NCI-H510A (cell line): ENCODE results near the gene MPP4.
A peak's percentile ranks its signal among the peaks of the same experiment; 100 is the strongest.
"Not testable (repeated sequence)": the region's sequence is repeated elsewhere in the genome, so short reads cannot be mapped to it uniquely, and the experiment has no call there.

Source experiments
- DNase-seq: peaks from one replicate; lab custom pipeline; 2025; lab: John Stamatoyannopoulos, UW

The MPP4 gene

DNA sequence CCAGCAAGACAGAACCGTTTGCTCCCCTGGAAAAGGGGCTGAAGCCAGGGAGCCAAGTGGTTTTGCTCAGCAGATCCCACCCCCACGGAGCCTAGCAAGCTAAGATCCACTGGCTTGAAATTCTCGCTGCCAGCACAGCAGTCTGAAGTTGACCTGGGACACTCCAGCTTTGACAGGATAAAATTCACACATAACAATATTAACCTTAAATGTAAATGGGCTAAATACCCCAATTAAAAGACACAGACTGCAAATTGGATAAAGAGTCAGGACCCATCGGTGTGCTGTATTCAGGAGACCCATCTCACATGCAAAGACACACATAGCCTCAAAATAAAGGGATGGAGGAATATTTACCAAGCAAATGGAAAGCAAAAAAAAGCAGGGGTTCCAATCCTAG is 27.2 kb downstream of the MPP4 start:
- DNase-seq, result not testable (repeated sequence)

DNA sequence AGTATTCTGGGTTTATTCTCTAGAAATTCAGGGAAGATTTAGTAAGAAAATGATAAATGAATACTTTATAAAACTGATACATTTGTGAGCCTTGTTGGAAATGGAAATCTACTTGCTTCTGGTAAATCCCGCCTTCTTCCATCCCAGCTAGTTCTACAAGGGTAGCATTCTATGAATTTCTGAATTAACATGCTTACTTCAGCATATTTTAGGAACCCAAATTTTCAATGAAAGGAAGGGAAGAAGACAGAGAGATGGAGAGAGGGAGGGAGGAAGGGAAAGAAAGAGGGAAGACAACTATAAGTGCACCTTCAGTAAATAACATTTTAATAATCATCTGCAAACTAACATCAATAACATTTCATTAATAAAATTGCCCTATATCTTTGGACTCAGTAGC is 28.6 kb downstream of the MPP4 start:
- DNase-seq, result no peak

DNA sequence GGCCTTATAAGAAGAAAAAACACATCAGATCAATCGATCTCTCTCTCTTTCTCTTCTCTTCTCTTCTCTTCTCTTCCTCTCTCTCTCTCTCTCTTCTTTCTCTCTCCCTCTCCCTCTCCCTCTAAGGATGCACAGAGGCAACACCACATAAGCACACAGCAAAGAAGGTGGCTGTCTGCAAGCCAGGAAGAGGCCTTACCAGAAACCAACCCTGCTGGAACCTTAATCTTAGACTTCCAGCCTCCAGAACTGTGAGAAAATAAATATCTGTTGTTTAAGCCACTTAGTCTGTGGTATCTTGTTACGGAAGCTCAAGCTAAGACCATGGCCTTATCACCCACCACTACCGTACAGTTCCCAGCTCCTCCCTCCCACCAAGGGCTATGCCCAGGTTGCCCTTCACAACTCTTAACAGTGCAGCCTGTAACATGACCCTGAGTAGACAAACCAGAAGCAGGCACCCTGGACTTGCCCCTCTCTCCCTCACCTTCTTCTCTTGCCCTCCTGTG is 30.0 kb downstream of the MPP4 start:
- DNase-seq, result peak; percentile 23

DNA sequence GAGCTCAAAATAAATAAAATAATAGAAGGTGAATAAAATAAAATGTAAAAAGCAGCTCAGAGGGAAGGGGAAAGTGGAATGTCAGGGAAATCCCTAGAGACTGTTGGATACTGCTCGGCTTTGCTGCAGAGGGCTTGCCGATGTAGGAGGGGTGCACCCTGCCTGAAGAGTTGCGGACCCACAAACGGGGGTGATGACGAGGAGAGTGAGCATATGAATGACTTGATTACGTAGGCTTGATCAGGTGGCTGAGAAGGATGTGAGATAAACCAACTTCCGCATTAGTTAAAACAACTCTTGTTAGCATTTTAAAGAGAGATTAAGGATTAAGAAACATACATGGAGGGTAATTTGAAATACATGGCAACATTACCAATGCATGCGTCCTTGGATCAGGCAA is 34.1 kb downstream of the MPP4 start:
- DNase-seq, result no peak

DNA sequence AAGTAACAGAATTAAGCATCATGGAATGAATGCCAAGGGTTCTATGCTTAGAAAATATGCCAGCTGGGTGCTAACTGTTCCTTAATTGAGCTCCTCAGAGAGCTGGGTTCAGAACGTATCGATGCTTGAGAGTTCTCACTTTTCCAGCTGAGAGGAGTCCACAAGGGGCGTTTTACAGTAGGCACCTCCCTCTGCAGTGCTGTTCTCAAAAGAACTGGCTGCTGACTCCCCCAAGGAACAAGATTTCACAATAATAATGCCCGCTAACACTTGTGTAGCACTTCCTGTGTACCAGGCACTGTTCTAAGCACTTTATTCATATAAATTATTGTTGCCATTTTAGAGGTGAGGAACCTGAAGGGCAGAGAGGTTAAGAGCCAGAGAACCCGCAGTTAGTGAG is 37.1 kb downstream of the MPP4 start:
- DNase-seq, result no peak

DNA sequence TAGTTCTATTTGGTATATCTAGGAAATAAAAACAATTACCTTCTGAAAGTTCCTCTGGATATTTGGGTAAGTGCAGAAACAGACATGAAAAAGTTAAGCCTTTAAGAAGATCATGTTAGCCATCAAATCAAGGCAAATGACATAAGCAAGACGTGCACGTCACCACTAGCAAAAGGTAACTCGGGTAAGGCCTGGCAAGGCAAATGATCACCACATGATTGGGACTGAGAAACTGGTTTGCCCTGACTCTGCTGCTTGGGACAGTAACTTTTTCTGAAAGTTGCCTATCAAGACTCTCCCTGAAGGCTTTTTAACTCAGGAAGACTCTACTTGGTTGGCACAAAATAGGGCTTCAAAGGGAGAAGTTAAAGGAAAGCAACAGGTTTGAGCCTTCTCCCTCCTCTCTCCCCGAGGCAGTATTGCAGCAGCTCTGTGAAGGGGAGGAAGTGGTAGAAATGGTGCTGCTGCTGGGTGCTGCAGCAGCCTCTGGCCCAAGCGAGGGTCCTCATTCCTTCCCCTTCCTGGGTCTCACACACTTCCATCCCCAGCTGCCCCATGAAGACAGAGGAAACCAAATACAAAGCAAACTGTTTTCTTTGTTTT is 38.0 kb downstream of the MPP4 start:
- DNase-seq, result no peak

DNA sequence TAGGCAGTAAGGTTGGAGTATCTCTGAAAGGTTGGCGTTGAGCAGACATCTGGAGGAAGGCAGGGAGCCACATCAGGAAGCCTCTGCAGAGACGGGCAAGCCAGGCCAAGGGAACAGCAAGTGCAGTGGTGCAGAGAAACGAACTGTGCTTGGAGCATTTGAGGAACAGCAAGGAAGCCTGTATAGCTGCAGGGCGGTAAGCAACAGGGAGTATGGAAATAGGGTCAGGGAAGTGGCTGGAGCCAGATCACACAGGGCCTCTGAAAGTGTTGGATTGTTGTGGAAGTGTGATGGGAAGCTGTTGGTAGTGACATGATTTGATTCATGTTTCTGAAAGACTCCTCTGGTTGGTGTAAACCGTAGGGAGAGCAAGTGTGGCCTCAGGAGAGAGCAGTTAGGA is 41.7 kb downstream of the MPP4 start:
- no peak for DNase-seq

DNA sequence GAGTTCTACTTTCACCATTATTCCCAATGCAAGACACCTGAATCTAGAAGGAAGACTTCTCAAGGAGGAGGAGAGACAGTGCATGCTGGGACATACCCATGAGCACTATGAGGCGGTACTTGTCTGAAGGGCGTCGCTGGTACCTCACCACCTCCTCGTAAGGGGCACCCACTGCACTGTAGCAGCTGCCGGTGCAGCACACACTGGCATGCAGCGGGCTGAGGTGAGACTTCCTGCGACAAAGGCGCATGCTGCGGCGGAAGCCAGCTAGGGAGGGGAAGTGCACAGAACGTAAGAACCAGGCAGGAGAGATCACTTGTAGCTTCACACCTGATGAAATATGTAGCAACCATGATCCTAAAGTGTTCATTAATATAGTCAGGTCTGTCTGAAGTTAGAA is 42.3 kb downstream of the MPP4 start:
- no peak for DNase-seq

DNA sequence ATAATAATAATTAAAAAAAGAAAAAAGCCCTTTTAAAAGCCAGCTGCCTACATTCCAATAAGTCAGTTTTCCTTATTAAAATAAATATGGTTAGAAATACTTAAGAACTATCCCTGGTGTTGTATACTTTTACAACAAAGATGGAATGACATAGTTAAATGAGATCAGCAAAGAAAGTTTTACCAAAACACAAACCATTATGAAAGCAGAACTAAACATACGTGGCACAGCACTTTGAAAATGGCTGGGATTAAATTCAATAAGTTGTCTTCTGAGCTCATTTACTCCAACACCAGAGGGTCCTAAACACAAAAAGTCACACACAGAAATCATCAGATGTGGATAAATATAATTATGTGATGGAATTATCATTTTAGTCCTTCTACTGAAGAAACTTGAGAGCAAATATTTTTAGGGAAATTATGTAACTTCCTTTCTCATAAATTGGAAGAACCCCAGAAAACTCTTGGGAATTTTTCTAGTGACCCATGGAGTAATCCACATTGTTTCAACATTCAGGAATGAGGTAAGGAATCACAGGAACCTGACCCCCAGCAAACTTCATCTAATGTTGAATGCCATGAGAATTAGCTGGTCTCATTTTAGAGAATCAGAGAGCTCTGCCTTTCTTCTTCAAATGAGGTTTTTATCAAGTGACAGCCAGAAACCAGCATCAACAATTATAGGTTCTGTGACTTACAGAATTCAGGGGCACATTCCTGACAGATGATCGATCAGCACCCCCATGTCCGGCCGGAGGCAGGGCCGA is 43.6 kb downstream of the MPP4 start:
- DNase-seq, result no peak

DNA sequence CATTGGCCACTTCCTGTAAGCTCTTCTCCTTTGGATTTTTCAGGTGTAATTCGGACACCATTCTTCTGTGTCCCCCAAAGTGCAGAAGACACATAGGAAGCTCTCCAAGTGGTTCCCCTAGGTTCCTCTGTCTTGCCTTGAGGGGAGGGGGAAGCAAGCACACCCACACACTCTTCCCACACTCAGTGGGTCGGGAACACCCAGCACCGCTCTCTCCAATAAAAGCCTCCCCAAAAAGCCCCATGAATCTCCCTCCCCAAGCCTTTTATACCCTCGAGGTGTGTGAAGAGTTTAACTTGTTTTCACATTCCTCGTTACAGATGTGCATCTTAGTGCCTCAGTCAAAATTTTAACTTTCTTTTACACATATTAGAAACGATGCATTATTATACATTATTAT is 45.2 kb downstream of the MPP4 start:
- no peak for DNase-seq

DNA sequence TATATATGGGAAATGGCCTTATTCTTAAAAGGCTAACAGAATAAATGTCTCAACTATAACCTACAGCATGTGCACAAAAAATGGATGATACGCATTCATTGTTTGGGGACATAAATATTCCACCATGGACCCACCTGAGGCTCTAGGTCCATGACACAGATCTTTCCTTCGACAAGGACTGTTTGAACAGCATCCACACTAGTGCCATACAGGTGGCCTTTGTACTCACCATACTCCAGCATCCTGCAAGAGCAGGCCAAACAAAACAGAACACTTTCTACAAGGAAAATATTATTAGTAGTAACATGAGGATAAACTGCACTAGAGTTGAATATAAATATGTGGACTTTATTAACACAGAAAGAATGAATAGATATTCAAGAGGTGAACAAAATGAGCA is 49.0 kb downstream of the MPP4 start:
- no peak for DNase-seq

DNA sequence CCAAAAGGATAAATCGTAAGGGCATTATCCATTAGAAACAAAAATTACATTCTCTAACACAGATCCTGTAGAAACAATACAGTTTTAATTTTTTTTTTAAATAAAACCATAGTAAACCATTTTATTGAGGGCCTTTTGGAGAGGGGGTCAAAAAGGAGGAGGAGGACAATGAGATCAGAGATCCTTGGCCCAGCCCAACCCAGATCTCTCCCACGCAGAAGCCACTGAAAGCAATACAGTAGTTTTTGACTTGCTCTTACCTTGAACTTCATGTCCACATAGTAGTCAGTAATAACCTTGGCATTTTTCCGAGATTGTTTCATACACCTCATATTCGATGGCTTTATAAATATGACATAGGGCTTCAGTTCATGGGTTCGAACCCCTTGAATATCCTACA is 51.0 kb downstream of the MPP4 start:
- no peak for DNase-seq

DNA sequence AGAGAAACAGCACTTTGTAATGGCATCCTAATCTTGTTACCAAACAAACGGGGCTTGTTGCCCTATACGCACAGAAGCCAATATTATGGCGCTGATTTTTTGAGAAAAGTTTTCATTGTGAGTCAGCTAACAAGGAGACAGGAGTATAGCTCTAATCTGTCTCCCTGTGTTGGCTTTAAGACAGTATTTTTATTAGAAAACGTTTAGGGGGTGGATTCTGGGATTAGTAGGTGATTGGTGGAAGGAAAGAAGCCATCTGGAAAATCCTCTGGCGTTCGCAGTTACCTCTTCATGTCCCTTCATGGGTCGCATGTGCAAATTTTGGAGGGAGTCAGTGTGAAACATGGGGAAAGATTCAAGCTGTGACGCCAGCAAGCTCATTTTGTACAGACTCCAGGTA is 54.4 kb downstream of the MPP4 start:
- DNase-seq, result no peak

DNA sequence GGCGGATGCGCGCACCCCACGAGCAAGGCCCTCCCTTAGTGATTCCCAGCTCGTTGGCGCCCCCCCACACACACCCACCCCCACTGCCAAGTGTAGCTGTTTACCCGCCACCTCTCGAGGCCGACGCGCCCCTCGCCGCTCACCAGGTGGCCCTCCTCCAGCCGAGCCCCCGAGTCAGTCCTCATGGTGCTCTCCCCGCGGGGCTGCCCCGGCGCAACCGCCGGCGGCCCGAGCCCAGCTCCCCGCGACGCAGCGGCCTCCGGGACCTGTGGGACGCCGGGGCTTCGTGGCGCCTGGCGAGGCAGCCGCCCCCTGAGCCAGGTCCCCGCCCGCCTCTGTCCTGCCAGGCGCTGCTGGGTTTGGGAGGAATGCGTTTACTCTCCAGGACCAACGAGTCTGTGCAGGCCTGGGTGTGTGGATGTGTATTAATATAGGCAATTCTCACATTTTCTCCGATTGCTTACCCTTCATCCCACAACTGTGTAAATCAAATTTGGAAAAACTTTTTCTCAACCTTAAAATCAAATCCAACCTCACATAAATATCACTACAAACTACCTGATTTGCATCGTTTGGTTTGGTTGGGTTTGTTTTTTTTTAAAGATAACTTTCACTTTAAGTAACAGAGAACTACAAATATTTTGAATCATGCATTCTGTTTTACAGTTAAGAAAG is 55.1 kb downstream of the MPP4 start, which contains the start of gene TMEM237:
TMEM237 (minus strand) TSS at position 288 of the 675 bp plus-strand sequence; CDS start at position 185, 103 bp downstream.
- DNase-seq, result peak; percentile 20

DNA sequence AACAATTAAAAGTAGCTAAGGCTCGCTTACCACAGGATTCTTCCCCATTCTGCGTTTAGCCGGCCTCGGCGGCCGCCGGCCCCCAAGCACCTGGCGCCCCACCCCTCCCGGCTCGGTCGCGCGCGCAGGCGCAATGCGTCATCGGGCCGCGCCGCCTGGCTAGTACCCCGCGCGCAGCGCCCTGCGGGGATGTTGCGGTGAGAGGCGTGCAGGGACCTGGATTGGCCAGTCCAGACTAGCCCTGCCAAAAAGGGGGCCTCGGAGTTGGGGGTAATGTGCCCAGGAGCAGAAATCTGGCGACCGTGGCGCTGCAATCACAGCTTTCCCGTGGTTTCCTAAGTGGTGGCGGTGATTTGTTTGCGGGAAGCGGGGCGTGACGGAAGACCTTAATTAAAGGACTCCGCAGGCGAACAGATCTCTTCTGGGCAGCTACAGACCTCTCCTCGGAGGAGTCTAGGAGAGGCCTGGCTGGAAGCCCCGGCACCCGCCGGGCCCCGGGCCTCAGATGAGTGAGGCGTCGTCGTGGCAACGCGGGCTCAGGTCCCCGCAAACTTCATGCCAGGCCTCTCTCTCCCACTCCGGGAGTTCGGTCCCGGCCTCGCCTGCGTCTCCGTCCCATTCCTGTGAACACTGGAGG is 55.7 kb downstream of the MPP4 start:
- DNase-seq, result peak; percentile 61

DNA sequence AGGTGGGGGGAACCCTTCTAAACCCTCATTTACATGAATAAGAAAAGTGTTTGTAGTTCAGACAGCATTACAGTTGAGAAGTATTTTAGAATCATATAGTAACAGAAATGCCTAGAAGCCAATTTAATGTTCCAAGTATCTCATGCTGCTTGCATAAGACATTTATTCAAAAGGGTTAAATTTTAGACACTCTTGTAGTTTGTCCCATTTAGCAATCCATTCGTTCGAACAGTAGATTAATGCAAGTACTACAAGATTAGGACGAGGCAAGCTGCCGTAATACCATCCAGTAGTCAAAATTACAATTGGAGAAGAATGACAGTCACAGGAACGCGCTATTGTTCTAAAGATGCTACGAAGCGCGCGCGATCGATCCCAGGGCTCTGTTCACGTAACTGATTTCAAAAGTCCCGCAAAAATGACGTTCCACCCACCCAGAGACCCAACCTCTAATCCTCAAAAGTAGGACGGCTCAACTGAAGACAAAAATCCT is 56.3 kb downstream of the MPP4 start:
- peak; percentile 57 for DNase-seq

DNA sequence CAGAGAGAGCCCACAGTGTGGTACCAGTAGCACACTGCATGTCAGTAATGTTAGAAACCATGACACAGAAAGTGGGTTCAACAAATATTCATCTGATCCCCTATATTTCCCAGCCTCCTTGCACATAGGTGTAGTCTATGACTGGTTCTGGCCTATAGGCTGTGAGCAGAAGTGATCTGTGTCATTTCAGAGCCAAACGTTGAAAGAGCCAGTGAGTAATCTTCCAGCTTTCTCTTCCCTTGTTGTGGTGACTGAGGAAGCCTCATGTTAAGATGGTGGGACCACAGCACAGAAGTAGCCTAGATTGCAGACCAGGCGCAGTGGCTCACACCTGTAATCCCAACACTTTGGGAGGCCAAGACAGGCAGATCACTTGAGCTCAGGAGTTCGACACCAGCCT is 59.2 kb downstream of the MPP4 start:
- no peak for DNase-seq

DNA sequence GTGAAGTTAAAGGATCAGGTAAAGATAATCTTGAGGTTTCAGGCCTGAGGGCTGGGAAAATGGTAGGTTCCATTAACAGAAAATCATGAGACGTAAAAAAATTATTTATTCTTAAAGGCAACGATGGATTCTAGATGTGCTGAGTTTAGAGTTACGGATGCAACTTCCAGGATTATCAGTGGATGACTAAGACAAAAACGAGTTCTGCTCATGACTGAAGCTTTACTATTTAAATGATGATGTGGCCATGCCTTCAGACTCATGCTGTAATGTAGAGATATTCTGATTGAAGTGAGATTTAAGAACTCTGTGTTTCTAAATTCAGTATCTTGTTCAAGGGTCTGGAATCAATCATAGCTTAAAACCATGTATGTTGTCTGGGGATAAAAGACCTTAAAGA is 60.1 kb downstream of the MPP4 start:
- DNase-seq, result no peak

DNA sequence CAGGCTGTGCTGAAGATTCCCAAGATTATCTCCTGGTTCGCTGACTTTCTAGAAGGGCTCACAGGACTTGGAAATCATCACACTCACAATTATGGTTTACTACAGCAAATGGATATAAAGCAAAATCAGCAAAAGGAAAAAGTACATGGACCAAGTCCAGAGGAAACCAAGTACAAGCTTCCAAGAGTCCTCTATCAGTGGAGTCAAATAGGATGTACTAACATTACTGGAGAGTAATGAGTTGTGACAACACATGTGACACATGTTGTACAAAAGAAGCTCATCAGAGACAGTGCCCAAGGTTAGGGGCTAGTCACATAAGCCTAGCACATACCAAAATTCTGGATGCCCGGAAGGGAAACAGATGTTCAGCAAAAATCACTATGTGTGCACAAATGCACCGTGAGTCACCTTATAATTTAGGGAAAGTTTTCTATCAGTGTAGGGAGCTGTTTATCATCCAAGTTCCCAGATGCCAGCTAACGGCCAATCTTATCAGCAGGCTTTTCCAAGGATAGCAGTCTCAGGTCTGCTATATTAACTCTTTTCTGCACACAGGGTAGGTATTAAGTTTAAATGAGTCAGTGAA is 64.7 kb downstream of the MPP4 start:
- no peak for DNase-seq

DNA sequence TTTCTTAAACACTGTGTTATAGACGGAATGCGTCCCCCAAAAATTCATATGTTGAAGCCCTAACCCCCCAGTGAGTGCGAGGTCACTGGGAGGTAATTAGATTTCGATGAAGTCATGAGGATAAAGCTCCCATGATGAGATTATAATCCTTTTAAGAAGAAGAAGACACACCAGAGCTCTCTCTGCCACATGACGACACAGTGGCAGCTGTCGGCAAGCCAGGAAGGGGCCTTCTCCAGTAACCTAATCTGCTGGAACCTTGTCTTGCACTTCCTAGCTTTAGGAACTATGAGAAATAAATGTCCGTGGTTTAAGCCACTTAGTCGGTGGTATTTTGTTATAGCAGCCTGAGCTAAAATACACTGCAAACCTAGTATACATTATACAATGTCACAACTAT is 67.4 kb downstream of the MPP4 start:
- DNase-seq, result no peak

DNA sequence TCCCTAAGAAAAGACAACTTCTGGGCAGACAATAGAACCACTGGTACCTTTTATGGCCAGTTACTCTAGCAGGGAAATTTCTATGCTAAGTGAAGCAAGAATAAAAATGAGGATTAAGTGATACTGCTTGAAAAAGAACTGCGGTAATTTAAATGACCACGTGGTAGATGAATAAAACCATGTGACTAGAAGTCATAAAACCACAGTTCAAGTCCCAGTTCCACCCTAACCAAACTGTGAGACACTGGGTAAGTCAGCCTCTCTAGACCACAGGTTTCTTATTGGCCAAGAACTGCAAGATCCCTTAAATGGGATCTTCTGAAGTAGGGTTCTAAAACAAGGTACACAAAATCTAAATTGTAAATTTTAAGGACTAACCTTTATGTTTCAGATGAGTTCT is 67.9 kb downstream of the MPP4 start:
- DNase-seq, result no peak

DNA sequence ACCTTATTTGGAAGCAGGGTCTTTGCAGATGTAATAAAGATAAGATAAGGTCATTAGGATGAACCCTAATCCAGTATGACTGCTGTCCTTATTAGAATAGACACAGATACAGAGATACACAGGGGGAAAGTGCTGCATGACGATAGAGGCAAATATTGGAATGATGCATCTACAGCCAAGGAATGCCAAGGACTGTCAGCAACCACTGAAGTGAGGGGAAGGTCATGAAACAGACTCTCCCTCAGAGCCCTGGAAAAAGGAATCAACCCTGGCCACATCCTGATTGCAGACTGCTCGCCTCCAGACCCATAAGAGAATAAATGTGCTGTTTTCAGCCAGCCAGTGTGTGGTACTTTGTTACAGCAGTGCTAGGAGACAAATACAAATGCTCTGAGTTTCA is 69.9 kb downstream of the MPP4 start:
- DNase-seq, result no peak
